GM12874 (cell line): ENCODE data around the gene PRG3.
A peak's percentile ranks its signal among the peaks of the same experiment; 100 is the strongest.

Experiments
- TF ChIP-seq, protein P1 (sequence below): IDR thresholded peaks from 2 replicates; pipeline ENCODE4 v1.5.1; 2011; ENCODE audit warnings: low read depth, mild to moderate bottlenecking, control low read depth, low read length, moderate library complexity; ENCODE audit not compliant: insufficient read depth

Gene PRG3

GRCh38 chr11:57354699-57355098 lies 26.3 kb downstream of the PRG3 start:
- TF ChIP-seq, protein P1, sequence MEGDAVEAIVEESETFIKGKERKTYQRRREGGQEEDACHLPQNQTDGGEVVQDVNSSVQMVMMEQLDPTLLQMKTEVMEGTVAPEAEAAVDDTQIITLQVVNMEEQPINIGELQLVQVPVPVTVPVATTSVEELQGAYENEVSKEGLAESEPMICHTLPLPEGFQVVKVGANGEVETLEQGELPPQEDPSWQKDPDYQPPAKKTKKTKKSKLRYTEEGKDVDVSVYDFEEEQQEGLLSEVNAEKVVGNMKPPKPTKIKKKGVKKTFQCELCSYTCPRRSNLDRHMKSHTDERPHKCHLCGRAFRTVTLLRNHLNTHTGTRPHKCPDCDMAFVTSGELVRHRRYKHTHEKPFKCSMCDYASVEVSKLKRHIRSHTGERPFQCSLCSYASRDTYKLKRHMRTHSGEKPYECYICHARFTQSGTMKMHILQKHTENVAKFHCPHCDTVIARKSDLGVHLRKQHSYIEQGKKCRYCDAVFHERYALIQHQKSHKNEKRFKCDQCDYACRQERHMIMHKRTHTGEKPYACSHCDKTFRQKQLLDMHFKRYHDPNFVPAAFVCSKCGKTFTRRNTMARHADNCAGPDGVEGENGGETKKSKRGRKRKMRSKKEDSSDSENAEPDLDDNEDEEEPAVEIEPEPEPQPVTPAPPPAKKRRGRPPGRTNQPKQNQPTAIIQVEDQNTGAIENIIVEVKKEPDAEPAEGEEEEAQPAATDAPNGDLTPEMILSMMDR, result no peak

DNA sequence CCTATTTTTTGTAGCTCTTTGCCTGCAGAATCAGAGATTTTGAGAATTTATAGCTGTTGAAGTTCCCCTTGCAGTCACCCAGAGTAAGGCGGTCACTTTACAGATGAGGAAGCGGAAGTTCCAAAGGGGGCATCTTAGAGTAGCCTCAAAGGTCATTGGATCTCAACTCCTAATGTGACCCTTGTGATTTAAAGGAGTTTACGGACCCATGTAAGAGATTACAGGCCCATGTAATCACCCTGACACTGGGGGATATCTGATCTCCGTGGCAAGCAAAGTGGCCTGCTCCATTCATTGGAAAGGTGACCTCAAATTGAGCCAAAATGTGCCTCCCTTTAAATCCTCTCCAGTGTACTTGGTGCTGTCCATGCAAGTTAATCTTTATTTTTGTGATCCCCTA lies 27.1 kb downstream of the PRG3 start:
- TF ChIP-seq, protein P1, result no peak

DNA sequence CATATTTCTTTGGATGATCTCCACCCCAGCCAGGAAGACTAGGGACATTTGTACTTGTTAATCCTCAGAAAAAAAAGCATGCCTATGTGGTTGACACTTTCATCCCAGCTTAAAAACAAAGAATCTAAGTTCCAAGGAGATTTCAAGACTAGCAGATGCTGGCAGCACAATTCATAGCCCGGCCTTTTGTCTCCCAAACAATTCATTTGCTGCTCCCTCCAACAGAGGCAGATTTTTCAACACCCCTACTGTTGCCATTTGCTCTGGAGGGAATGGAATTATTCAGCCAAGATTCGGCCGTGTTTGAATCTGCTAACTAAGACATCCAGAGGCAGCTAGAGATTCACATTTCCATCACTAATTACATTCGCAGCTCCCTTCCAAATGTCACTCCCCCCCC lies 27.5 kb downstream of the PRG3 start:
- TF ChIP-seq, protein P1, result no peak

DNA sequence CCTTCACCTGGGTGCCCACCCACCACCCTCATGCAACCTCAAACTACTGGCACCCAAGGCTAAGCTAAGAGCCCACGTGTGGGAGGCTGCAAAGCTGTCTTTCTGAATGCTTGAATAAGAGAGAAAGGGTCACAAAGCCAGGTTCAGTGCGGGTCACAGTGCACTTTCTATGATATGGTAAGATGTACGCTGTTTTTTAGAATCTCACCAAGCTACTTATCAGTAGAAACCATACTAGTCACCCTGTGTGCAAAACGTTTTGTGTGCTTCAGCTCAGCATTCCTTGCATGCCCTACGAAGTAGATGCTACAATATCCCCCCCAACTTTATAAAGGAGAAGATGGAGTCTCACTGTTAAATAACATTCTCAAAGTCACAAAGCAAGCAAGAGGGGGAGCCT lies 27.9 kb downstream of the PRG3 start:
- TF ChIP-seq, protein P1, result no peak

DNA sequence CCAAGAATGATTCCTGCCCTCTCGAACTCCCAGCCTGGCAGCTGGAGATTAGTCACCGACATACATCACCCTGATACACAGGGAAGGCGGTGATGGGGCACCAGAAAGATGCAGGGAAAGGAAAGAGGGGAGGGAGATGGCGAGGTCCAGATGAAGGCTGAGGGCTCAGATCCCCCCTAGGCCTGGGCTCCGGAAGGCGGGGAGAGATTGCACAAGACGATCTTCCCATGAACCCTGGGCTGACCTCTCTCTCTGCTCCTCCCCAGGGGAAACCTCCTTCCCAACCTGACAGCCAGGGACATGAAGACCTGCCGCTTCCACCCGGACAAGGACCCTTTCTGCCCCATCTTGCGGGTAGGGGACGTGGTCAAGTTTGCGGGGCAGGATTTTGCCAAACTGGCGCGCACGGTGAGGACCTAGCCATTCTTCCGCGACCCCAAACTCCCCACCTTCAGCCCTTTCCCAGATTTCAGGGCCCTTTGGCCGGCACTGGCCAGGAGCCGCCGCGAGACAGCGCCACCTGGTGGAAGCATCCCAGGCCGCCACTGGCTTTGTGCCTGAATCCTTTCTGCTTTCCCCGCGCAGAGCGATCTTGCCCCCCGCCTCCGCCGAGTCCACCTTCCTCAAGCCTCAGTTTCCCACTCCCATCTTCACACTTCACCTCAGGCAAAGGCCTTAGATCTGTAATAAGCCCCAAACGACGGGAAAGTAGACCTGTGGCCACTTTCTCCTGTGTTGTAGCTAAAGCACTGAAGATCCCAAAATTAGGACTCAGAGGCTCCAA lies 31.3 kb downstream of the PRG3 start:
- TF ChIP-seq, protein P1, result peak; percentile 89

DNA sequence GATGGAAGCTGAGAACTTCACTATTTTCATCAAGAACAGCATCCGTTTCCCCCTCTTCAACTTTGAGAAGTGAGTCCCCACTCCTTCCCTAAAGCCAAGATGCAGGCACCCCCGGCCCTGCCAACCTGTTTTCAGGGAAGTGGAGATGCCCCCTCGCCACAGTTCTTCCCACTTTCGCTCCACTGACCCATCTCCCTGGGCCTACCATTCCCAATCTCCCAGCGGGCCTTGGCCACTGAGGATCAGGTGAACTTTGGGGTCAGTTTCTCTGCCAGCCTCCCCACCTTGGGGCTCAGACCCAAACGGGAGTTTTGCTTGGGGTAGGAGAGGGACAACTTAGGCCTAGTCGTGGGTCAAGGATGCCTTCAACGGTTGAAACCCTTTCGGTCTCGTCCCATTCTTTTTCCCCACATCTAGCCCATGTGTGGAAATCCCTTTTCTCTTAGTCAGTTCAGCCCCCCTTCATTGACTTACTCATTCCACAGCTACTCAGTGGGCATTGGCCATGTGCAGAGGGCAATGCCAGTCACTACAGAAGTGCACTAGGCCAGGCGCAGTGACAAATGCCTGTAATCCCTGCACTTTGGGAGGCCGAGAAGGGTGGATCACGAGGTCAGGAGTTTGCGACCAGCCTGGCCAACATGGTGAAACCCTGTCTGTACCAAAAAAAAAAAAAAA lies 32.2 kb downstream of the PRG3 start:
- TF ChIP-seq, protein P1, result no peak

DNA sequence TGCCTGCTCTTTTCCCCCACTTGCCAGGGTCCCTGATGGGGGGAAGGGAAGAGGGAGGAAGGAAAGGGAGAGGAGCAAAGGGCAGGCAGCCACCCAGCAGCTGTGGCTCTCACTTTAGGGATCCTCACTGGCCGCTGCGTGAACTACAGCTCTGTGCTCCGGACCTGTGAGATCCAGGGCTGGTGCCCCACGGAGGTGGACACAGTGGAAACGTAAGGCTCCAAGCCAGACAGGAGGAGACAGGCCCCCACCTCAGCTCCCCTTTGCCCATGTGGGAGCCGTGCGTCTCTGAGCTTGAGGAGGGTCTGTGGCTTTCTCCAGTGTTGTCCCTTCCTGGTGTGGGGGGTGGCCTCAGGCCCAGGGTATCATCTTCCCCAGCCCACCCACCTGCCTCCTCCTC lies 32.9 kb downstream of the PRG3 start:
- TF ChIP-seq, protein P1, result no peak
